Lower leg skin (tissue), 4 donors: ENCODE results near the gene AGPS. TPM values are rescaled to one million over a fixed set of nuclear protein-coding genes. Genes with fewer than 3 reads are reported as not detected.
"Not testable (repeated sequence)": the region's sequence is repeated elsewhere in the genome, so short reads cannot be mapped to it uniquely, and the experiment has no call there.

ENCODE experiments used
- DNase-seq, 2 donors: peaks; one replicate each; pipeline ENCODE4 v3.0.0-alpha.2; 2019; ENCODE audit warnings: low spot score in 2 of 2
- H3K4me3 ChIP-seq: fragments of 200-600 bp; sonication (generic); 2 replicates; pipeline ENCODE4 v1.5.1; 2017; ENCODE audit warnings: mild to moderate bottlenecking, low read depth; ENCODE audit not compliant: poor library complexity, severe bottlenecking
- CTCF ChIP-seq, 3 donors: fragments of 450-650 bp; IDR thresholded peaks; one replicate each; pipeline ENCODE4 v1.5.1; 2016; ENCODE audit warnings: antibody characterized with exemption in 3 of 3, mild to moderate bottlenecking in 3 of 3, moderate library complexity in 2 of 3
- POLR2A ChIP-seq, 2 donors: fragments of 450-650 bp; IDR thresholded peaks; one replicate each; pipeline ENCODE4 v1.6.1; 2016 to 2017; ENCODE audit warnings: antibody characterized with exemption in 2 of 2, mild to moderate bottlenecking in 1 of 2, moderate library complexity in 1 of 2
- WGBS, 2 donors: methylation state at CpG; one replicate each; pipeline ENCODE4 v1.1.5; 2018; 5-methylcytosine and 5-hydroxymethylcytosine counted together
- intact Hi-C: fragments of 100-400 bp; cut with DNase I; formaldehyde crosslinking; loops from one replicate; pipeline ENCODE4 v1.15.0; 2023; ENCODE audit warnings: low total_unique reads
- total RNA-seq, 4 donors: library from RNA; depleted of rRNA; stranded (reverse); fragments of >200 nt; gene quantifications; one replicate each; pipeline ENCODE4 v1.1.0, GENCODE V29; 2016

AGPS gene
- total RNA-seq, 4 donors from 2014 or later = 14.1 to 29.8 (median 21.0) TPM

- no peak overlapping the region for H3K4me3 ChIP-seq
- 98 to 99% methylated on average over 5 of the region's 5 CpGs for WGBS, 2 donors
- no peak for TF ChIP-seq CTCF (IDR thresholded peaks at IDR 0.05)
- TF ChIP-seq POLR2A (IDR thresholded peaks at IDR 0.05) = no peak
- DNase-seq = no peak
- intact Hi-C loops = no loop called here
Measured at GRCh38 chr2:177476897-177477296, 84.3 kb downstream of the AGPS start.

GRCh38 chr2:177478029-177478428, 85.5 kb downstream of the AGPS start:
- intact Hi-C loops = no loop called here
- TF ChIP-seq POLR2A (IDR thresholded peaks at IDR 0.05) (no peak), CTCF (IDR thresholded peaks at IDR 0.05) (no peak)
- WGBS, 2 donors = 93 to 98% methylated on average over 2 of the region's 2 CpGs
- DNase-seq = no peak
- no peak overlapping the region for H3K4me3 ChIP-seq

- 95 to 96% methylated on average over 2 of the region's 2 CpGs for WGBS, 2 donors
- DNase-seq = no peak
- no peak overlapping the region for H3K4me3 ChIP-seq
- intact Hi-C loops = no loop called here
- TF ChIP-seq POLR2A (IDR thresholded peaks at IDR 0.05) = no peak
- TF ChIP-seq CTCF (IDR thresholded peaks at IDR 0.05) = no peak
Measured at GRCh38 chr2:177478907-177479306, 86.3 kb downstream of the AGPS start.

- intact Hi-C loops = no loop called here
- TF ChIP-seq POLR2A (IDR thresholded peaks at IDR 0.05) (no peak), CTCF (IDR thresholded peaks at IDR 0.05) (no peak)
- no peak overlapping the region for H3K4me3 ChIP-seq
- no peak for DNase-seq
Measured at GRCh38 chr2:177482195-177482594, 89.6 kb downstream of the AGPS start.

GRCh38 chr2:177483531-177483930, 91.0 kb downstream of the AGPS start:
- intact Hi-C loops = no loop called here
- no peak for TF ChIP-seq CTCF (IDR thresholded peaks at IDR 0.05)
- no peak for TF ChIP-seq POLR2A (IDR thresholded peaks at IDR 0.05)
- 91 to 95% methylated on average over 2 of the region's 2 CpGs for WGBS, 2 donors
- no peak overlapping the region for H3K4me3 ChIP-seq
- no peak for DNase-seq

GRCh38 chr2:177484180-177484795, 91.7 kb downstream of the AGPS start:
- no peak for DNase-seq
- H3K4me3 ChIP-seq = no peak overlapping the region
- 94 to 97% methylated on average over 14 of the region's 14 CpGs for WGBS, 2 donors
- intact Hi-C loops = no loop called here
- TF ChIP-seq POLR2A (IDR thresholded peaks at IDR 0.05) = no peak
- TF ChIP-seq CTCF (IDR thresholded peaks at IDR 0.05) = no peak

- intact Hi-C loops, DNase-seq, H3K4me3 ChIP-seq: not testable (repeated sequence)
- 94 to 98% methylated on average over 5 of the region's 5 CpGs for WGBS, 2 donors
Measured at GRCh38 chr2:177485657-177486056, 93.1 kb downstream of the AGPS start.
